ENCODE measurements around the gene TRIM44.
"Not testable (repeated sequence)": the region's sequence is repeated elsewhere in the genome, so short reads cannot be mapped to it uniquely, and the experiment has no call there.

TRIM44 gene

GRCh38 chr11:35825386-35825785 is 162.8 kb downstream of the TRIM44 start:
- no peak for DNase-seq

DNA sequence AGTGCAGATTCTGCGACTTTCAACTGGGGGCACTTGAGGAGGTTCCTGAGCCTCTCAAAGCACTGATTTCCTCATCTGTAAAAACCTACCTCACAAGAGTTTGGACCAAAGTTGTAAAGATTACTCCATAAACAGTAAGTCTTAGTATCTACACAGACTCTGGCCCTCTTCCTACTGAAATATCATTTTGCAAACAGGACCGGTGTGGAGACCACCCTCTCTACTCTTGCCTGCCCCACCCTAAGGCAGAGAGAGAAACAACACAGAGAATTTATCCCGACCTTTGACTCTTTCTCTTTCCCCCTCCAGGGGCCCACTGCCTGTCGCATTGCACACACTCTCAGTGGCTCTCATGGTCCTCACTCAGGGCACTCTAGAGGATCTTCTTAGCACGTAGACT is 163.4 kb downstream of the TRIM44 start:
- DNase-seq, result no peak

DNA sequence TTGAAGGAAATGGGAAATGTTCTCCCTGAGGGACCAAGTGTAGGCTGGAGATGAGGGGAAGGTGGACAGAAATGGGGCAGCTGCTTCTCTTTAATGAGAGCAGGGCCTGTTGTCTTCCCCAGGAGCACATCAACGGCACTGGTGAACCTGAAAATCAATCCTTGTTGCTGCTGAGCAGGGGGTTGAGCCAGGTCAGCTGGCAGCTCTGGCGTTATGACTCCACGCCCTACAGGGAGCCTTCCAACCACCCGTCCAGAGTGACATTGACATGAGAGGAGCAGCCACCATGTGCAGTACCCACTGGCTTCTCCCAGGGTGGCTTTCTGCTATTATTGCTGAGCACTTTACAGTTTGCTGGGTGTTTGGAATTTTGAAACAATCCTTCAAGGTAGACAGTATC is 164.4 kb downstream of the TRIM44 start:
- DNase-seq, result no peak

DNA sequence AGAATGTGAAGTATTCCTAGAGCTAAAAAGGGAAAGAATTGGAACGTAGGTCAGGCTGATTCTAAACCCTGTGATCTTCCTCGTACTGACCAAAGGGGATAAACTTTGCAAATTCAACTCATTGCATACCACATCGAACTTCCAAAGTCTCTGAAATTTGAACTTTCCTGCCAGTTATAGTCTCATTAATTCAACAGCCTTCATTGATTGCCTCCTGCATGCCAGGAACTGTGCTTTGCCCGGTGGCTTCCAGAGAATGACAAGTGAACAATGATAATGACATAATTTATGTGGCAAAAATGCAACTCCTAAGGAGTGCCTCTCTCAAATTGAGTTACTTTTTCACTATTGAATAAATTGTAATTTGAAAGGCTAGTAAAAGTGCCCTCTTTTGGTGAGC is 173.6 kb downstream of the TRIM44 start:
- DNase-seq, result no peak

GRCh38 chr11:35838071-35838470 is 175.5 kb downstream of the TRIM44 start:
- no peak for DNase-seq

- DNase-seq, result not testable (repeated sequence)
Observed at GRCh38 chr11:35838697-35839367, 176.3 kb downstream of the TRIM44 start.

- DNase-seq, result no peak
Observed at GRCh38 chr11:35839368-35840161, 177.0 kb downstream of the TRIM44 start.

GRCh38 chr11:35841733-35842132 is 179.2 kb downstream of the TRIM44 start:
- DNase-seq, result no peak

DNA sequence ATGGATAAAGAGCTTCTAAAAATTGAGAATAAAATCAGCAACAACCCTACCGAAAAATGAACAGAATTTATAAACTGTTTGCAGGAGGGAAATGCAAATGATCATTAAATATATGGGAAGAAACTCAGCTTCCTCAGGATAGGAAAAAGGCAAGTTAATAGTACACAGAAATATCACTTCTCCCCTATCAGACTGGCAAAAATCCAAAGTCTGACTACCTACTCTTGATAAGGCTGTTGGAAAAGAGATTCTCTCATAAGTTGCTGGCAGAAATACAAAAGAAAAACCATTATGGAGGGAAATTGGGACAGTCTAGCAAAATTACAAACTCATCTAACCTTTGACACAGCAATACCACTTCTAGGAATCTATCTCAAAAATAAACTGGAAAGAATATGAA is 180.4 kb downstream of the TRIM44 start:
- no peak for DNase-seq

DNA sequence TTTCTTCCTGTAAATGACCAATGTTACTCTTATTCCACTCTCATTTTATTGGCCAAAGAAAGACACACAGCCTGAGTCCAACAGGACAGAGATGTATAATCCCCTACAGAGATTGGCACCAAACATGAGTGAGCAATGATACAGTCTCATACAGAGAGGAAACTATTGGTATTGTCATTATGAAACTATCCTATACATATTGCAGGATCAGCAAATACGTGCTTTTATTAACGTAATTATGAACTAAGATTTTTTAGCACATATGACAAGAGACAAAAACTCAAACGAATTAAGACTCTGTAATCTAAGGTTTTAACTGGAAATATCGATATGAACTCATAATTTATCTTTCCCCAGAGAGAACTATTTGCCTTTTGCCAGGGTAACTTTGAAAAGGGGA is 182.0 kb downstream of the TRIM44 start:
- no peak for DNase-seq

DNA sequence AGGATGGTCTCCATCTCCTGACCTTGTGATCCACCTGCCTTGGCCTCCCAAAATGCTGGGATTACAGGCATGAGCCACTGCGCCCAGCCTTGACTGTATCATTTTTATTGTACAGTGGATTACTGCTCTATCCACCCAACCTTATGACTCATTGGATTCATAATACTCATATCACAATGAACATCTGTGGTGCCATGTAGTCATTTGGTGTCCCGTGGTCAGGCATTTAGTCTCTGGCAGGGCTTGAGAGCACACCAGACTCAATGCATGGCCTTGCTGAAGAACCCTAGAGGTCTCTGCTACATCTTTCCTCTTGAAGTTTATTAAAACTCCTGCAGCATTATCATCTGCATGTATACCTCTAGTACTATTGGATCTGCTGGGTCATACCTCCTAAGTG is 183.3 kb downstream of the TRIM44 start:
- no peak for DNase-seq

DNA sequence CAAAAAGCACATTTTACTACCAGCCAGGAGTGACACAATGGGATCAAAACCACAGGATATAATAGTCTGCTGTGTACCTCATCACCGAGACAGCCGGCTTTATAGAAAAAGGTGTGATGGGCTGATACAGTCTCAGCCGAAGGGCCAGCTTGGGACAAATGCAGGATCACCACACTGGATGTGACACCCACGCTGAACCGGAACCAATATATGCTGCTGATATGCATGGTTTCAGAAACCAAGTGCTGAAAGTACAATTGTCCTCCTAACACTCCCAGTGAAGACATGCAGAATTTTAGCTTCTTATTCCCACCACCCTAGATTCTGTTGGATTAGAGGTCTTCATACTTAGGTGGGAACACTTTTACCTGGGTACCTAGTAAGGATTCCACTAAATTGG is 184.3 kb downstream of the TRIM44 start:
- no peak for DNase-seq

- no peak for DNase-seq
Observed at GRCh38 chr11:35847473-35847872, 184.9 kb downstream of the TRIM44 start.

DNA sequence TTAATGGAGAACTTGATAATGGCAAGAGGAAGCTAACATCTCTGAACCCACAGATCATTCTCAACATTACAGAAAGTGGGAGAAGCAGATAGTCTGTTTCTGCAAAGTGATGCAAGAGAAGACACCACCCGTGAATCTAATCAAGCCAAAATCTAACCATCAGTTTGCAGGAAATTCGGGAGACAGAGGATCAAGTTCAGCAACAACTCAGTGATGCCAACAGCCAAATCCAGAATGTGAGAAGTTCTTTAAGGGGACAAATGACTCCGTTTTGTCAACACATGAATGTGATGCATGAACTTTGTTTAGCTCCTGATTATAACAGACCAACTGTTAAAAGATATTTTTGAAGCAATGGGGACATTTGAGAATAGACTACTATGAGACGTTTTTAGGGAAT is 186.0 kb downstream of the TRIM44 start:
- no peak for DNase-seq

DNA sequence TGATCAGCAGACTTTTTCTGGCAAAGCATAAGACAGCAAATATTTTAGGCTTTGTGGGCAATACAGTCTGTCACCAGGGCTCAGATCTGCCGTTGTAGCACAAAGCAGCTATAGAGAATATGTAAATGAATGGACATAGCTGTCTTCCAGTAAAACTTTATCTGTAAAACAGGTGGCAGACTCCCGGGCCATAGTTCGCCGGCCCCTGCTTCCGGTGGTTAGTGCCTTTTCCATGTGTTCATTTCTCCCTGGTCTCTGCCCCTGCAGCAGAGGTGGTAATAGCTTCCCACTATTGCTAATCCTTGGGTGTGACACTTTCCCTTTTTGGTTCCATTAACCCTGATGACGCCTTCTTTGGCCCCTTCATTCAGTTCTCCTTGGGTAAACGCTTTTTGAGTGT is 187.6 kb downstream of the TRIM44 start:
- DNase-seq, result no peak

- no peak for DNase-seq
Observed at GRCh38 chr11:35851342-35851741, 188.8 kb downstream of the TRIM44 start.

- DNase-seq, result no peak
Observed at GRCh38 chr11:35852056-35852455, 189.5 kb downstream of the TRIM44 start.

DNA sequence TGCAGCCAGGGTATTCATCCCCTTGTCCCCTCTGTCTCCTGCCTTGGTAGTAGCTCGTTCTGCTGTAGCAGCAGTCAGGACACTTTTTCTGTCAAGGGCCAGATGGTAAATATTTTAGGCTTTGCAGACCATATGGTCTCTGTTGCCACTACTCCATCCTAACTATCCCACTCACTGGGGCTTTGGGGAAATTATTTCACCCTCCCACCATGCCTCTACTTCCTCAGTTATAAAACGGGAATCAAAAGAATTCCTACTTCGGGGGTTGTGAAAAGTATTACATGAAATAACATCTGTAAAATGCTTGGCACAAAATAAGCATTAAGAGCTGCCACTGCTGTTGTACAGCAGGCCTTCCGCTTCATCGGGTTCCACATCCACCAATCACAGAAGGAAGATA is 191.4 kb downstream of the TRIM44 start:
- DNase-seq, result no peak

- DNase-seq, result no peak
Observed at GRCh38 chr11:35855671-35856070, 193.1 kb downstream of the TRIM44 start.

- DNase-seq, result no peak
Observed at GRCh38 chr11:35856259-35856658, 193.7 kb downstream of the TRIM44 start.

DNA sequence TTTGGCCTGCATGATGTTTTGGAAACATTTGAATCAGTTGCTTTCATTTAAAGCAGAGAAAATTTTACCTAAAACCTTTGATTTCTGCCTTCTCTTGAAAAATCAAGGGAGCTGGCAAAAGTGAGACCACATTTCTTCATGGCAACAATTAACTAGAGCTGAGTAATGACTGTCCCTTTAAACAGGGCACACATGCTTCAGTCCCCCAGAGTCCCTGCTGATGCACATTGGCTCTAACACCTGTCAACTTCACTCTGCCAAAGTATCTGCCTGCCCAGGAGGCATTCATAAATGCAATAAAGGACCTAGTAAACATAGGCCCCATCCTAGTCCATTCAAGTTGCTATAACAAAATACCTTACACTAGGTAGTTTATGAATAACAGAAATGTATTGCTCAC is 194.2 kb downstream of the TRIM44 start:
- no peak for DNase-seq

GRCh38 chr11:35857922-35858321 is 195.3 kb downstream of the TRIM44 start:
- DNase-seq, result no peak

DNA sequence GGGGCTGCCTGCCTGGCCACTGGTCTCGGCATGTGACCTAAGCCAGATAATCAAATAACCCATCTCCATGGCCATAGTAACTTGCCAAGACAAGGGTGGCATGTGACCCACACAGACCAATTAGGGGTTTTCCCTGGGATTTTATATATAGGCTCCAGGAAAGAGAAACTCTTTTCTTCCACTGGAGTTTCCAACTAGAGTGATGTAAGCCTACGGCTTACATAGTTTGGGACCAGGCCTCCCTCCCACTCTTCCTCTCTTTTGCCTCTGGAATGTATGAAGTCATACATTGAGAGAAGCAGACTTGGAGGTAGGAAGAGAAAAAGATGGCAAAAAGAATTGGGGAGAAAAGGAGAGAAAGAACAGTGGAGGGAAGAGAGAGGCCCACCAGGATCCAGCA is 196.7 kb downstream of the TRIM44 start:
- DNase-seq, result no peak

GRCh38 chr11:35860194-35860593 is 197.6 kb downstream of the TRIM44 start:
- DNase-seq, result not testable (repeated sequence)

DNA sequence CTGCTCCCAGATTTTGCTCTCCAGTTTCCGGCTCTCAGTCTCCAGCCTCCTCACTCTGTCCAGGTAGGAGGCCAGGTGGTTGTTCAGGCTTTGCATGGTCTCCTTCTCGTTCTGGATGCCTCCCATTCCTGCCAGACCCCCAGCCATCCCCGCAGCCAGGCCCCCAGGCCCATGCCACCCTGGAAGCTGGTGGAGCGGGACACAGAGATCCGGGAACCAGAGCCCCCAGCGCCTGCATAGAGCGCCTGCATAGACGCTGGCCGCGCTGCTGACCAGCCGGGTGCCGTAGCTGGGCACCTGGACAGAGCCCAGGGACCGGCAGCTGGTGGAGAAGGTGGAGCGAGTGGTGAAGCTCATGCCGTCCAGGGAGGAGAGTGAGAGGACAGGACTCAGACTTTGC is 198.6 kb downstream of the TRIM44 start:
- no peak for DNase-seq
